HG02678 (cell line): Measurements from ENCODE around the gene FMNL1.

Source experiments
- ATAC-seq: cut with Tn5 transposase; IDR thresholded peaks from one replicate; pipeline ENCODE4 v1.9.1; 2021; ENCODE audit warnings: mild to moderate bottlenecking, moderate library complexity; ENCODE audit not compliant: unreplicated experiment

FMNL1 gene

GRCh38 chr17:45222996-45223538, 1.4 kb downstream of the FMNL1 start:
- ATAC-seq: no peak

DNA sequence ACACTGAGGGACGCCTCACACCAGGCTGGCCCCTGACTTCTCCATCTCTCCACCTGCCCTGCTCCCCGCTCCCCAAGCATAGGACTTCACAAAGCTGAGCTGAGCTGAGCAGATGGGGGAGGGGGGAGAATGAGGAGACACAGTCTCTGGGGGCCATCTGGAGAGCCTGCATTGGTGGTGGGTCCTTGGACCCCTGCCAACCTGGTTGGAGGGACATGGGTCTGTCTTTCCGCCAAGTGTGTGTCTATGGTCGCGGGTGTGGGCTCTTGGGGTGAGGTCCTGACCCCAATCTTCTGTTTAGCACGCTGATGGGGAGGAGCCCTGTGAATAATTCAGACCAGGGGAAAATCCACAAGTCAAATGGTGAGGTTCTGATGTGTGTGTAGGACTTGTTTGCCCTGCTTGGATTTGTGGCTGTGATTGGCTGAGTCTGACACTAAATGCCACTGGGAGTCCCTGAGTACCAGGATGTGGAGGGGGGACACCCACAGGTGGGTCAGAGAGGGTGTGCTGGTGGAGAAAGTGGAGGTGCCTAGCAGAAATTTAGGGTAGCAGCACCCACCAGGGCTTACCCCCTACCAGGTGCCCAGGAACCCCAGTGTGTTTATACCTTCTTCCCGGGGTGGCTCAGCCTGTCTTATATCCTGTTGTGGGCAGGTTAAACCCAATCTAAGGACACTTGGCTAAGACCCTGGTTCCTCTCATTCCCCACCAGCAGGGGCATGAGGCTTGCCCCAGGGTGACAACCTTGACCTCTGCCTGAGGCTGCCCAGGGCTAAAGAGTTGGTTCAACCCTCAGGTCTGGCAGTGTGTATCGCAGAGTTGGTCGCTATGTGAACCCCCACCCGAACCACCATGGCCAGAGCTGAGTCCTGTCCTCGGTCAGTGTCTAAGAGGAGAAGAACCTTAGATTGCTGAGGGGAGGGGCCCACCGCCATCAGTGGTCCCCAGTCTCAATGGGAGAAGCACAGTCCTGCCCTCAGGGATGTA, 2.1 kb downstream of the FMNL1 start:
- no peak for ATAC-seq

GRCh38 chr17:45224671-45225050, 3.0 kb downstream of the FMNL1 start:
- no peak for ATAC-seq

DNA sequence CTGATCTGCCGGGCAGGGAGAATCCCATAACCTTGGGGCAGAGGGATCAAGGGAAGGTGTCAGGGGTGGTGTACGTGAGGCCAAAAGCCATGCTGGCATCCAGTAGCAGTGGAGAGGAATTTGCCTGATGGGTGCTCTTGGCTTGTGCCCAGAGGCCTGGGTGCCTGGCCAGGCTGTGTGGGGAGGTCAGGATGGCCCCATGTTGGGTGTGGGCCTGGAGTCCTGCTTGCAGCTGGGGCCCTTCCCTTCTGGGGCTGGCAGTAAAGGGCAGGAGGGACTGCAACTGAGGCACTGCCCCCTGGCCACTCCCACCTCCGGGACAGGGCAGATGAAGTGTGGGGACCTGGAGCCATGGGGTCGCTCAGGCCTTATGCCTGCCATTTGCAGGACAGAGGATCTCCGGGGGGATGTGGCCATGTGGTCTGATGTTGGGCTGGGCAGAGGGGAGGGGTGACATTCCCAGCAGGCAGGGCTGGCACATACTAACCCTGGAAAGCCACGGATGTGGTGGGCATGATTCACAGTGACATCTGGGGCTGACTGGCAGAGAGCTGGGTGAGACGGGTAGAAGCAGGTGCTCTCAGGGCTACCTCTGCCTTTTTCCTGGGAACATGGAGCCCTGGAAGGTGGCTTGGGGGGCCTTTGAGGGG, 3.5 kb downstream of the FMNL1 start:
- ATAC-seq: no peak

GRCh38 chr17:45225964-45226530, 4.4 kb downstream of the FMNL1 start:
- ATAC-seq: peak; percentile 50

DNA sequence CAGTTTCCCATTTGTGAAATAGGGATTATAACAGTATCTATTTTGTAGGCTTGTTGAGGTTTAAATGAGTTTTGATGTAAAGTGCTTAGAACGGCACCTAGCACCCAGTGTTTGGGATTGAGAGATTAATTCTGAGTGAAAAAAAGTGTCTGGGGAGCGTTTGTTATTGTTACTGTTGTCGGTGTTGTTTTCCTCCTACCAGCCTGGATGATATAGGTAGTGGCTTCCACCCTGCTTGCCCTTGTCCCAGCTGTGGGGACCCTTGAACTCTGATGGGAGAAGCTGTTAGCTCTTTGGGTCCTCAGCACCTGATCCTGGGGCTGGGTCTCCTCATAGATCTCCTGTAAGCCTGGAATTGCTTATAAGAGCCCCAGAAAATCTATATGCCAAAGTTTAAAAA, 4.9 kb downstream of the FMNL1 start:
- ATAC-seq: no peak

GRCh38 chr17:45227101-45227925, 5.6 kb downstream of the FMNL1 start:
- peak; percentile 23 for ATAC-seq

DNA sequence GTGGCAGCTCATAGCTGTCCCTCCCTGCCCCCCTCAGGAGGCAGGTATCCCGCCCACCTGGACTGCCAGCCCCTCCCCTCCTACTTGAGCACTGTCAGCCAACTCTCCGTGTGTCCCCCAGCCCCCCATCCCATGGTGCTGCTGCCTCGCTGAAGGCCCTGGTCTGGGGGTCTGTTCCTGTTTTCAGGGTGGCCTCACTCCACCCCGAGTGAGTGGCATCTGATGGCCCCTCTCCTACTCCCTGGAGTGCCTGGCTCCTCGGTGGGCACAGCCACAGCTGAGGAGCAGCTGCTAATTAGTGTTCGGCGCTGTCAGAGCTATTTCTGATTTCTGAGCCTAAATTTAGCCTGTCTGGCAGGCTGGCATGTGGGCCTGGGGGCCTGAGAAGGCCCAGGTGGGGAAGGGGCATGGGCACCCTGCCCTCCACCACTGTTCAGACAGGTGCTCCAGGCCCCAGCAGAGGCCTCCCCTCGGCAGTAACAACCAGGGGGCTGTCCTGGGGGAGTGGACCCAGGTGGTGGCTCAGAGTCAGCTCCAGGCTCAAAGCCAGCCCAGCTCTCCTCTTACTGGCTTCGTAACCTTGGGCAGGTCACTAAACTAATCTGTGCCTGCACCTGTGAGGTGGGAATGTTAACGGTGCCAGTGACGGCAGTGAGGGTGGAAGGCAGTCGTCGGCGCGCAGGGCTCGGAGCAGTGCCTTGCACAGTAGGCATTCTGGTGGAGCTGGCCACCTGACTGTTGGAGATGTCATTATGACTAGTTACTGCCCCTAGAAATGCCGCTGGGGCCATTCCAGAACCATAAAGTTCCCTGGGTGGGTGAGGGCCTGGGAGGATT, 6.5 kb downstream of the FMNL1 start:
- ATAC-seq: no peak

- ATAC-seq: peak; percentile 31
Observed at GRCh38 chr17:45228763-45229539, 7.3 kb downstream of the FMNL1 start.

- no peak for ATAC-seq
Observed at GRCh38 chr17:45229681-45230409, 8.2 kb downstream of the FMNL1 start.

- ATAC-seq: no peak
Observed at GRCh38 chr17:45230410-45230786, 8.7 kb downstream of the FMNL1 start.

GRCh38 chr17:45230787-45231480, 9.2 kb downstream of the FMNL1 start:
- no peak for ATAC-seq

DNA sequence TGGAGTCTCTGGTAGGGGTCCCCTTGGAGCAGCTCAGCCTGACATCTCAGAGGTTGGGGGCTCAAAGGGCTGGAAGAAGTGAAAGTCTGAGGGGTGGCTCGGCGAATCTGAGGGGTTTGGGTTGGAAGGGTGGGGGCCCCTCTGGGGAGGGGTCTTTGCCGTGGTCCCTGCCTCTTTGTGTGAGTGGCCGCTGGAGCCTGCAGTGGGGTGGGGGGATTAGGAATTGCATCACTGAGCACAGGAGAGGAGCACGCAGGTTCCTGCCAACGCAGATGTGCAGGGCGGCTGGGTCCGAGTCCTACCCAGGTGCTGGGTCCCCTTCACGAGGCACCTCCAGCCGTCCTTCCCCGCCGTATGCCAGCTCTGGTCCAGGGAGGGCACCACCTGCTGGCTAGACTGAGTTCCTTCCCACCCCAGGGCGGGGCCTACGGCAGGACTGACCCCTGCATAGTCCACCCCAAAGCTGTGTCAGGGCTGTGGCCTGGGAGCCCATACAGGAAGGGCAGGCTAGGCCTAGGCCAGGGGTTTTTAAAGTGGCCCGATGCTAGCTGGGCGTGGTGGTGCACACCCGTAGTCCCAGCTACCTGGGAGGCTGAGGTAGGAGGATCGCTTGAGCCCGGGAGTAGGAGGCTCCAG, 9.9 kb downstream of the FMNL1 start:
- no peak for ATAC-seq

- ATAC-seq: no peak
Observed at GRCh38 chr17:45232514-45233422, 11.1 kb downstream of the FMNL1 start.

- ATAC-seq: no peak
Observed at GRCh38 chr17:45233423-45233924, 11.8 kb downstream of the FMNL1 start.
